HG03442 (cell line): Measurements from ENCODE around the gene YWHAG.
"Not testable (repeated sequence)": the region's sequence is repeated elsewhere in the genome, so short reads cannot be mapped to it uniquely, and the experiment has no call there.

Experiments
- ATAC-seq: cut with Tn5 transposase; IDR thresholded peaks from one replicate; pipeline ENCODE4 v1.9.1; 2021; ENCODE audit warnings: mild to moderate bottlenecking, moderate library complexity; ENCODE audit not compliant: unreplicated experiment

The YWHAG gene

GRCh38 chr7:76351372-76351771, 7.4 kb downstream of the YWHAG start:
- no peak for ATAC-seq

- no peak for ATAC-seq
Measured at GRCh38 chr7:76349313-76349885, 9.4 kb downstream of the YWHAG start.

GRCh38 chr7:76347710-76348109, 11.1 kb downstream of the YWHAG start:
- ATAC-seq: no peak

- ATAC-seq: no peak
Measured at GRCh38 chr7:76346778-76347177, 12.0 kb downstream of the YWHAG start.

GRCh38 chr7:76346097-76346496, 12.7 kb downstream of the YWHAG start:
- no peak for ATAC-seq

GRCh38 chr7:76343931-76344321, 14.9 kb downstream of the YWHAG start:
- ATAC-seq: no peak

DNA sequence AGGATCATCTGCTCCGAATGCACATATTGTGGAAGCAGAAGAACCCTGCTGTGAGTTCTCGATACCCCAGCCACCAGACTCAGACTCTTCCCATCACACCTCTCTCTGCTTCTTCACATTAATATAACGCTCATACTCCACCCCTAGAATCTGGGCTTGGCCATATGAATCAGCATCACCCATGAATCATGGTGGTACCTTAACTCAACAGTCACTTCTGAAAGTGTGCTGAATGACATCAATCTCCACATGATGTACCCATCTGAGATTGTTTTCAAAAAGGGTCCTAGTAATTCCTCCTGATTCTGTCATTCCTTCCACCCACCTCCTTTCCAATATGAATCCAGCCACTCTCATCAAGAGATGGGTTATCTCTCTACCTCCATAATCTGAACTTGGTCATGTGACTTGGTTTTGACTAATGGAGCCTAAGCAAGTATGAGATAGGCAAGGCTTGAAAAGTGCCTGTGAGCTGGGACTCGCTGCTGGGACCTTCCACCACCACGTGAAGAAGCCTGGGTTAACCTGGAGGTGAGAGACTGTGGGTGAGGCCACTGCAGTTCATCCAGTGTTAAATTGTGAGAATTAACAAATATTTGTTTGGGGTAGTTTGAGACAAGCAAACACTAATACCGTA, 15.4 kb downstream of the YWHAG start:
- ATAC-seq: no peak

DNA sequence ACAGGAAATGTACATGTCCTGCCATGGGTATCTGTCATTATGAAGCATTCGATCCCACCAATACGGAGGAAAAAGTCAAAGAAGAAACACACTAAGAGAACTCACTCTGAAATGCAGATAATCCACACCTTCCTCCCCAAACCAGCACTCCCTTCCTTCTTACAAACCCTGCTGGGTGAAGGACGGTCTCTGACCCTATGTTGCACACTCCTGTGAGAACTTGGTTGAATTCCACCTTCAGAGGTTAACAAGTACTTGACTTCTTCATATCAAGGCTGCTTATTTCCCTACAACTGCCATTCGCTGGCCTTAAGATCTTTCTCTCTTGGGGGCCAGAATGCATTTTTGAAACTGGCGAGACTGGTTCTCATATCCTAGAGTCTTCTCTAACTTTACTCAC, 16.6 kb downstream of the YWHAG start:
- no peak for ATAC-seq

GRCh38 chr7:76340617-76341131, 18.1 kb downstream of the YWHAG start:
- ATAC-seq: no peak

DNA sequence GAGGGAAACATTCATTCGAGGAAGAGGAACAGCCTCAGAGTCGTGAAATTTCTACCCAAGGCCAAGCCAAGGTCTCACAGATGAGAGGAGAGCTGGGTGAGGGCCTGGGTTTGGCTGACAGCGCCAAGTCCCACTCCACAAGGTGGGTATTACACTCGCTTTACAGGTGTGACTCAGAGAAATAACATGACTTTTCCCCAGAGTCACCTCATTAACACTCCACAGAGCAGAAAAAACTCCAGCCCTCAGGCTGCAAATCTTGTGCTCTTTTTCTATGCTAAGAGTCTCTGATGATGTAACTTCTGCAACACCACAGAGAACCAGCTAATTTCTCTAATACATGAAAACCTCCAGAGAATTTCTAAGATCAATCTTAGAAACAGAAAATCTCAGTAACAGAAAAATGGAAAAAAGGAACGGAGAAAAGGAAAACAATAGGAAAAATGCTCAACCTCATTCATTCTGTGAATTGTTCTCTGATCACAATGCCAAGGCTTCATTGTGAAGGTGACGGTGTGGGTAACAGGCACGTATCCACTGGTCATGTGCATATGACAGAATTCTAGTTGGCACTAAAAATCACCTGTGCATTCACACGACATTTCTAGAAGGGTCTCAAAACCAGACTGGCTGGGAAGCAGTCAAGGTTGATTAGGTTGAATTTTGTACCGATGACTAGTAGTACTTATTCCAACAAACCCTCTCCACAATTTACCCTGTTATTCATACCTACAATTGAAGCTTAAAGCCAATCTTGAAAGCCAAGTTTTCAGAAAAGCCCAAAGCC, 20.3 kb downstream of the YWHAG start:
- no peak for ATAC-seq

GRCh38 chr7:76337147-76337546, 21.6 kb downstream of the YWHAG start:
- ATAC-seq: no peak

DNA sequence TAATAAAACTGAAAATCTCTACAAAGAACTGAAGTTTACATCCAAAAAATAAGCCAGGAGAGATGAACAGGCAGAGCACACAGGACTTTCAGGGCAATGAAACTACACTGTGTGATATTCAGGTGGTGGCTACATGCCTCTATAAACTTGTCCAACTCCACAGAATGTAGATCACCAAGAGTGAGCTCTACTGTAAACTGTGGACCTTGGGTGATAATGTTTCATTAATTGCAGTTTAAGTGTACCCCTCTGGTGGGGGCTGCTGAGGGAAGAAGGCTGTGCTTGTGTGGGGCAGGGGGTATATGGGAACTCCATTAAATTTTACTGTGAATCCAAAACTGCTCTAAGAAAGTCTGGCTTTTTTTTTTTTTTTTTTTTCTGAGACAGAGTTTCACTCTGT, 22.7 kb downstream of the YWHAG start:
- ATAC-seq: no peak

GRCh38 chr7:76335417-76335816, 23.4 kb downstream of the YWHAG start:
- not testable (repeated sequence) for ATAC-seq

DNA sequence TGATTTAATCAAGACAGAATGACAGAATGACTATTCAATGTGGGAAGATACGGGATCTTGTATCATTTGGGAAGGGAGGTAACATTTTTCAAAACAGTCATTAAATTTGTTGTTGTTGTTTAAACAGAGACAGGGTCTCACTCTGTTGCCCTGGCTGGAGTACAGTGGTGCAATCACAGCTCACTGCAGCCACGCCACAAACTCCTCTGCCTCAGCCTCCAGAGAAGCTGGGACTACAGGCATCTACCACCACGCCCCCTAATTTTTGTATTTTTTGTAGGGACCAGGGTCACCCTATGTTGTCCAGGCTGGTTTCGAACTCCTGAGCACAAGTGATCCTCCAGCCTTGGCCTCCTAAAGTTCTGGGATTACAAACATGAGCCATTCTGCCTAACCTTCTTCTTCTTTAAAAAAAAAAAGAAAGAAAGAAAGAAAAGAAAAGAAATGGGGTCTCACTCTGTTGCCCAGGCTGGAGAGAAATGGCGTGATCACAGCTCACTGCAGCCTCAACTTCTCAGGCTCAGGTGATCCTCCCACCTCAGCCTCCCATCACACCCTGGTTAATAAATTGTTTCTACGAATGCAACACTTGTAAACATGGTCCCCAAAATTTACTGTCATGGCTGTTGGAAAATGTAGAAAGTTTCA, 24.3 kb downstream of the YWHAG start:
- ATAC-seq: no peak

- no peak for ATAC-seq
Measured at GRCh38 chr7:76333511-76334101, 25.2 kb downstream of the YWHAG start.

DNA sequence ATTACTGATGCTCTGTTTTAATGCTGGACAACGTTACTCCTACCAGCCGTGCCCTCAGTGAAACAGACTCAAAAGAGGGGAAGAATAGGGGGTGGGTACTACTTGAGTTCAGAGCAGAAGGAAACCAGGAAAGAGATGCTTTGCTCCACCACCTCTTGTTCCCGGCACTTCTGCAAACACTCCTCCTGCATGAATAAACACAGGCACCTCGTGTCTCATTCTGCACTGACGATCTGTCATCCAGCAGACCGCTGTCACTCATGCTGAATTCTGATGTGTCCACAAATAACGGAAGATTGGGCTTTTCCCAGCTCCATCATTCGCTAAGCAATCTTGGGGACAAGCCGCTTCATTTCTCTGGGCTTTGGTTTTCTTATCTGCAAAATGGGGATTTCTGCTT, 26.7 kb downstream of the YWHAG start:
- no peak for ATAC-seq

DNA sequence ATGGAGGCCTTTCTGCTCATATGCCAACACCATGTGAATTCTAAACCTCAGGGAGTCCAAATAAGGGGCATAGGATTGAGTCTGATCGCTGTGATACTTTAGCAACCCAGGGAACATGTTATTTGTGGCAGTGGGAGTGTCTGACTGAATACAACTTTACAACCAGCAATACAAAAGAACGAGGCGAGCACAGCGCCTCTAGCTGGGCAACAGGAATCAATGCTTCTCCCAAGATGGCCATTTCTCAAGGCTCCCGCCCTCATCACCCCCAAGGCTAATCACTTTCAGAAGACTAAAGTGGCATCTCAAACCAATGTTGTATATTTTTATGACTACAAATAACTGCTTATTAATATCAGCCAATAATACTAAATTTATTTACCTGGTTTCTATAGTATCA, 28.1 kb downstream of the YWHAG start:
- no peak for ATAC-seq

DNA sequence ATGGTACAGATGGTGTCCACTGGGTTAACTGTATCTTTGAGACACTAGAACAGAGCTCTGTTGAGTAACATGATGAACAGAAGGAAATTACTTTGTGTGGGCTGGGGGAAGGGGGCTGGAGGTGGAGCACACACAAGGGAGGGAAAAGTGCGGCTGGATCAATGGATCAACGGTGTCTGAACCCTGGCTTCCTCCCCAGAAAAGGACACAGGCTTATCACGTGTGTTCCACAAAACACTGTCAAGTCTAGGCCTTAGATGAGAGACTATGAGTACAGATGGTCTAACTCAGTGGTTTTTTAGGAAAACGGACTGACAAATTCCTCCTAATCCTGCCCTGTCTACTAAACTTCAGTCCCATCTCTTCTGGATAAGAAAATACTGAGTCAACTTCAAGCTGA, 28.5 kb downstream of the YWHAG start:
- ATAC-seq: no peak

GRCh38 chr7:76329479-76329878, 29.3 kb downstream of the YWHAG start:
- no peak for ATAC-seq

DNA sequence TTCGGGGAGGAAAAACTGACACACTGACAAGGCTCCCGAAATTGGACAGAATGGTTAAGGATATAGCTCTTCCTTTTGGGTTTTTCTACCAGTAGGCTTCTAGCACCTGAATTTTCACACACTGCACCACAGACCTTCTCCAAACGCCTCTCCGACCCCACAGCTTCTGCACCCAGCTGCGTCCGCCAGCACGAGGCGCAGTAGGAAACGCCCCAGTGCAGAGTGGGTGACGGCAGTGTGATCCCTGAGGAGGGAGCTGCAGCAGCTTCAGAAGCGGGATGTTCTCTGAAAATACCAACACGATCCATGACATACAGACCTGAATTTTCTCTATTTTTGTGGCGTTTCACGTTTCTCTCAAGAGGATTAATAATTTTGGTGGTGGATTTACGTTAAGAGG, 30.4 kb downstream of the YWHAG start:
- ATAC-seq: no peak

DNA sequence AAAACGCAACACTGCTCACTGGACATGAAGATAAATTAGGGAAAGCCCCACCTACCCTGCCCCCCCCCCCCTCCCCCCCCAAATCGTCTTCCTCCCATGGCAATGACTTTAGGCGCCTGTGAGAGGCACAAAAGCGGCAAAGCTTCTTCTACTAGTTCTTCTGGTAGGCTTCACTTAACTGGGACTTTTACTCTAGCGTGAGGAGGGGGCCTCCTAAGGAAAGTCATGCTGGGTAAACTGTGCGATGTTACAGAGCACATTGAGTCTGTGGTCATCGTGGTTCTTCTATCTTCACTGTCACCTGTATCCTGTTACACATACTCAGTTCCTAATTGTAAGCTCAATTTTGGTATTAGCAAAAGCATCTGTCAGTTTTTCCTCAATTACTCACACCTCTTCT, 31.2 kb downstream of the YWHAG start:
- ATAC-seq: no peak
